A172 (cell line): ENCODE measurements around the gene TNNT3. TPM values are rescaled to one million over a fixed set of nuclear protein-coding genes. Genes with fewer than 3 reads are reported as not detected.

ENCODE experiments used
- DNase-seq: peaks from one replicate; pipeline ENCODE4 v3.0.0-alpha.2; 2015; ENCODE audit warnings: low spot score
- total RNA-seq: library from RNA; depleted of rRNA; stranded (reverse); fragments of >200 nt; shearing (Covaris generic); gene quantifications from 2 replicates; pipeline ENCODE4 v1.2.3, GENCODE V29; 2014

The TNNT3 gene
- total RNA-seq, 1 experiment from 2014 or later: not detected

GRCh38 chr11:1923201-1923956, 3.9 kb downstream of the TNNT3 start:
- no peak for DNase-seq

GRCh38 chr11:1924181-1924580, 4.7 kb downstream of the TNNT3 start:
- DNase-seq: no peak

- DNase-seq: no peak
Measured at GRCh38 chr11:1924646-1925372, 5.3 kb downstream of the TNNT3 start.

GRCh38 chr11:1925373-1926155, 6.1 kb downstream of the TNNT3 start:
- DNase-seq: no peak

GRCh38 chr11:1926156-1927025, 6.9 kb downstream of the TNNT3 start:
- DNase-seq: no peak

GRCh38 chr11:1927026-1927847, 7.7 kb downstream of the TNNT3 start:
- DNase-seq: no peak

GRCh38 chr11:1927848-1928469, 8.5 kb downstream of the TNNT3 start:
- no peak for DNase-seq

- no peak for DNase-seq
Measured at GRCh38 chr11:1928470-1928890, 9.0 kb downstream of the TNNT3 start.

GRCh38 chr11:1928891-1929541, 9.5 kb downstream of the TNNT3 start:
- DNase-seq: no peak

- no peak for DNase-seq
Measured at GRCh38 chr11:1929621-1930461, 10.3 kb downstream of the TNNT3 start.

GRCh38 chr11:1930462-1930830, 10.9 kb downstream of the TNNT3 start:
- no peak for DNase-seq

- DNase-seq: no peak
Measured at GRCh38 chr11:1931341-1932104, 12.0 kb downstream of the TNNT3 start.

- no peak for DNase-seq
Measured at GRCh38 chr11:1932105-1932480, 12.6 kb downstream of the TNNT3 start.

GRCh38 chr11:1932681-1933080, 13.2 kb downstream of the TNNT3 start:
- no peak for DNase-seq

- DNase-seq: no peak
Measured at GRCh38 chr11:1933416-1934334, 14.2 kb downstream of the TNNT3 start.

GRCh38 chr11:1934335-1935155, 15.0 kb downstream of the TNNT3 start:
- DNase-seq: no peak
